ENCODE results near the gene CBR3. TPM values are rescaled to one million over a fixed set of nuclear protein-coding genes. Genes with fewer than 3 reads are reported as not detected.

Gene CBR3
- total and polyA plus RNA-seq, 2 donors (not counting 3 experiments of a cell fraction or from before 2014, with no cell fraction given), result 9.7 to 13.3 TPM

DNA sequence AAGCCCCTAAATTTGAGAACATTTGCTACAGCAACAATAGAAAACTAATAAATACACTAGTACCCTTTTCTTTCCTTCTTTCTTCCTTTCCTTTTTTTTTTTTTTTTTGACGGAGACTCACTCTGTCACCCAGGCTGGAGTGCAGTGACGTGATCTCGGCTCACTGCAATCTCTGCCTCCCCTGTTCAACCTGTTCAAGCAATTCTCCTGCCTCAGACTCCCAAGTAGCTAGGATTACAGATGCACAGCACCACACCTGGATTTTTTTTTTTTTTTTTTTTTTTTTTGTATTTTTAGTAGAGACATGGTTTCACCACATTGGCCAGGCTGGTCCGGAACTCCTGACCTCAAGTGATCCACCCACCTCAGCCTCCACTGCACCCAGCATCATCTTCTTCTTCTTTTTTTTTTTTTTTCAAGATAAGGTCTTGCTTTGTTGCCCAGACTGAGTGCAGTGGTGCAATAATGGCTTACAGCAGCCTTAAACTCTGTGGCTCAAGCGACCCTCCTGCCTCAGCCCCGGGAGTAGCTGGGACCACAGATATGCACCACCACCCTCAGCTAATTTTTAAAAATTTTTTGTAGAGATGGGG, 19.6 kb upstream of the CBR3 start:
- POLR2A ChIA-PET, result no interaction called here

More for the DNA sequence above, 19.6 kb upstream of the CBR3 start:
- Histone ChIP-seq H3K9me3 (replicated peaks; ENCODE audit: control insufficient read depth, insufficient read depth, low read length) (no peaks in the 10 kb centered on the region), H3K4me2 (ENCODE audit: insufficient read depth, low read length) (no peak overlapping the region), H3K4me1 (ENCODE audit: control insufficient read depth, extremely low read depth, insufficient read depth, low read length) (no peaks in the 10 kb centered on the region), H2AFZ (ENCODE audit: low read depth, low read length) (no peak overlapping the region), H3K9me1 (replicated peaks; ENCODE audit: control insufficient read depth, extremely low read depth, insufficient read depth, low read length) (no peaks in the 10 kb centered on the region), H3K27ac (ENCODE audit: insufficient read depth, low read depth, low read length) (no peak overlapping the region), H3K27me3 (ENCODE audit: control insufficient read depth in 2 of 2, insufficient read depth in 2 of 2, low read length in 2 of 2) (peaks cover 3 to 4% of the 10 kb centered on the region in 2 experiments), H3K36me3 (ENCODE audit: control insufficient read depth in 2 of 2, extremely low read depth in 1 of 2, insufficient read depth in 2 of 2, low read length in 2 of 2) (no peaks in the 10 kb centered on the region), H3K79me2 (ENCODE audit: control insufficient read depth, insufficient read depth, low read length) (no peaks in the 10 kb centered on the region), H3K9ac (replicated peaks; ENCODE audit: extremely low read depth, insufficient read depth, low read length) (no peak overlapping the region), H3K4me3 (replicated peaks in 1 of 3; ENCODE audit: insufficient read depth in 1 of 3, low read depth in 1 of 3, low read length in 3 of 3) (no peak overlapping the region), H4K20me1 (replicated peaks; ENCODE audit: control insufficient read depth, extremely low read depth, insufficient read depth, low read length) (no peaks in the 10 kb centered on the region)
- CTCF ChIA-PET, result interaction anchor here (3.3 kb wide), 1 partner anchor 8 kb away, joined by 13 read pairs; no protein-coding TSS in a partner anchor
- intact Hi-C loops (cut with micrococcal nuclease) (no loop called here), dilution Hi-C loops (cut with MboI; ENCODE audit: extremely low pct_ligation_motif_present, low sequenced_read_pairs) (no loop called here)
- DNase-seq (ENCODE audit: low read depth, low spot score) (no peak), FAIRE-seq (no peak)
- no TSS peak for BruUV-seq (replicated peaks)
- TF ChIP-seq CTCF (IDR thresholded peaks at IDR 0.05; ENCODE audit: extremely low read depth in 1 of 2, insufficient read depth in 1 of 2, low read depth in 1 of 2, low read length in 2 of 2) (no peak), POLR2AphosphoS5 (IDR thresholded peaks at IDR 0.05; ENCODE audit: insufficient read depth, low read depth, low read length) (no peak), EZH2 (IDR thresholded peaks at IDR 0.05; ENCODE audit: borderline replicate concordance, low read depth, low read length, severe bottlenecking) (no peak), GATA2 (IDR thresholded peaks at IDR 0.05; ENCODE audit: insufficient read depth, insufficient read length, low read depth, low read length) (no peak), FOS (IDR thresholded peaks at IDR 0.05; ENCODE audit: borderline replicate concordance, insufficient read depth, low read length) (no peak), POLR2A (IDR thresholded peaks at IDR 0.05; ENCODE audit: low read depth, low read length) (no peak), JUN (IDR thresholded peaks at IDR 0.05; ENCODE audit: borderline replicate concordance, insufficient read depth, insufficient read length, low read depth) (no peak)
- TF ChIP-seq, protein P1, sequence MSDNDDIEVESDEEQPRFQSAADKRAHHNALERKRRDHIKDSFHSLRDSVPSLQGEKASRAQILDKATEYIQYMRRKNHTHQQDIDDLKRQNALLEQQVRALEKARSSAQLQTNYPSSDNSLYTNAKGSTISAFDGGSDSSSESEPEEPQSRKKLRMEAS (IDR thresholded peaks at IDR 0.05; ENCODE audit: insufficient read depth, insufficient read length), result no peak

All from endothelial cell of umbilical vein (primary cell).